ENCODE measurements around the gene XYLT1.

Gene XYLT1

DNA sequence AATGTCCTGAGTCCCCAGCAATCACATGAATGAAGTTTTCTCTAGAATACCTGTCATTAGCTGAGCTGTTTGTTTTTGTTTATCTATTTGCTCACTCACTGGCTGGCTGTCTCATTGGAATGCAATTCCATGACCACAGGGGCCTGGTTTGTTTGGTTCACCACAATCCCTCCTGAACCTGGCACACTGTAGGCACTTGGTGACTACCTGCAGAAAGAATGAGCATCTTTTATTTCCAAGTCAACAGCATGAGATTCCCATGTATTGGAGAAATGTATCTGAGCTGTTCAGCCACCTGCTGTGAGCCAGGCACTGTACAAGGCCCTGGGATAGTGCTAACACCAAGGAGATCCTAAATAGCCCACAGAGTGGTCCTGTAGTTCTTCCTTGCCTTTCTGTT, 345.1 kb downstream of the XYLT1 start:
- no peak for FAIRE-seq

DNA sequence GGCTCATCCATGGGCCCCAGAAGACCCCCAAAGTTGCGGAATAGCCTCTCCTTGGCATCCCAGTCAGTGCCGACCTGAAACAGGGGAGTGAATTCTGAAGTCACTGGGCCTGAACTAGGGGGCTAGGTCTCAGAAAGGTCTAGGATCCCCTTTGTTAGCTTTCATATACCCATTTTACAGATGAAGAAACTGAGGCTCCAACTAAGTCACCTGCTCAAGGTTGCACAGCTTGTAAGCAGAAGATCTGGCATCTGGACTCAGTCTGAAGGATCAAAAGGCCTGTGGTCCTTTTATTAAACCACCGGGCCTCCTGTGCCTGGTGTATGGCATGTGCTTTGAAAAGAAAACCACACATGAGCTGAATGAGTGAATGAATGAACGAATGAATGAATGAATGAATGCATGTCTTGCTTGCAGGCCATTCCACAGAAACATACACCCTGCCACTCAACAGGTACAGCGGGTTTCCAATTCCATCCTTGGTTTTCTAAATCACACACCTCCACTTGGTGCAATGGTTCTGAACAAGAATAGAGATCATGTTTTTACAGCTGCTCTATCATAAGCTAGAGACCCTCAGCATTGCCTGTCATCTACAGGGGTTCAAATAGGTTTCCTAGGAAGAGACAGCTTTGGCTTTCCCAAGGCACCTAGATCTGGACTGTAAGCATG, 352.7 kb downstream of the XYLT1 start:
- FAIRE-seq: no peak

DNA sequence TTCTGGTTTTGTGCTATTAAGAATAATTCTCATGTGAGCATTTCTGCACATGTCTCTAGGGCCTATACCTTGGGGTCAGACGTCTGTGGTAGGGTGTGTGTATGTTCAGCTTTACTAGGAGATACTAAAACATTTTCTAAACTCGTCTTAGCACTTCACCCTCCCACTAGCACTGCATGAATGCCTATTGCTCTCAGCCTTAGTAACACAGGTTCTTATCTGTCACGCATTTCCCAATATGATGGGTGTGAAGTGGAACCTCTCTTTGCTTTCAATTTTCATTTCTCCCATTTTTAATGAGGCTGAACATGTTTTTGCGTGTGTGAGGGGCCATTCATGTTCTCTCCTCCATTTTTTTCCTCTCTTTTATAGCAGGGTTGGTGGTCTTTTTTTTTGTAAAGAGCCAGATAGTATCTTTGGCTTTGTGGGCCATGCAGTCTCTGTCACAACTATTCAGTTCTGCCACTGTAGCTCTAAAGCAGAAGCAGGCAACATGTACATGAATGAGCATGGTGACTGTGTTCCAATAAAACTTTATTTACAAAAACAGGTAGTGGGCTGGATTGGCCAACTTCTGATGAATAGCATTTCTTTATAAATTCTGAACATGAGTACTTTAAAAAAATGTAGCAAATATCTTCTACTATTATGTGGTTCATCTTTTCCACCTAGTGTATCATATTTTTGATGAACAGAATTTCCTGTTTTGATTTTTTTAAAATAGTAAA, 354.0 kb downstream of the XYLT1 start:
- no peak for FAIRE-seq

DNA sequence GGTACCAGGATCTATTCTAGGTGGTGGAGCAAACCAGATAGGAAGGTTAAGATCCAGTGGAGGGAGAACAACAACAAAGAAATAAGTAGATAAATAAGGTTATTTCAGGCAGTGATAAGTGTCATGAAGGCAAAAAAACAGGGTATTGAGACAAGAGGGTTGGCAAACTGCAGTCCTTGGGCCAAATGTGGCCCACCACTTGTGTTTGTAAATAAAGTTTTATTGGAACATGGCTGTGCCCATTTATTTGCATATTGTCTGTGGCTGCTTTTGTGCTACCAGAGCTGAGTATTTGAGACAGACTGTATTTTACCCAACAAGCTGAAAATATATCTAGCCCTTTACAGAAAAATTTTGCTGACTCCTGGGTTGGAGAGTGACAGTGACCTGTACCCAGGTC, 361.3 kb downstream of the XYLT1 start:
- FAIRE-seq: no peak

DNA sequence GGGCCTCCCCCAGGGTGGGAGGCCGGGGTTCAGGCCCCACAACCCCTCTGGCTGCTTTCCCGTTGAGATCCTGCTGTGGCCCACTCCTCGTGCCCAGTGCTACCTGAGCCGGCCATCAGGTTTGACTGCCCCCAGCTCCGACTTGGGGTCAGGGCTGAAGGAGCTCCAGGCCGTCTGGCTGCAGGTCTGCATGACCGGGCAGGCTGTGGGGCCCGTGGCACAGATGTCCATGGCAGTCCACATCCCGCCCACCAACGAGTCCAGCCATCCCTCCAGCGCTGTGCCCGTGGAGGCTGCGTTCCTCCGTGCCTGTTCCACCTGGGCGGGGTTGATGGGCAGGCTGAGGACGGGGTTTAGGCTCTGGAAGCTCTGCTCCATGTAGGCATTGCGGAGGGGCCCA, 362.2 kb downstream of the XYLT1 start:
- FAIRE-seq: no peak

DNA sequence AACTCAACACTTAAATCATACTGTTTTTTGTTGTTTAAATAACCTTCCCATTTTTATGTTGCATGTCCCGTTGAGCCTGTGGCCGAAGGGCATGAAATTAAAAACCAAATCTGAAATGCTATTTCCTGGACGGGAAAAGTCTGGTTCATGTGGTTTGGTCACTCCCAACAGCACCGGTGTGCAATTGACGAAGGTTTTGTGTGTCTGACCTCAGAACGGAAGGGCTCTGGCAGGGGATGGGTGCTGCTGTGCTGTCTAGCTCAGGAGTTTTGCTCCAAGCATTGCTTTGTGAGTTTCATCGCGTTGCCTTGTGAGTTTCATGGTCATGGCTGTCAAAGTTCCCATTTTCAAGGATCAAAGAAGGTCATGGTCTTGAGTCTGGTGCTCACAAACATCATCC, 363.3 kb downstream of the XYLT1 start:
- no peak for FAIRE-seq

DNA sequence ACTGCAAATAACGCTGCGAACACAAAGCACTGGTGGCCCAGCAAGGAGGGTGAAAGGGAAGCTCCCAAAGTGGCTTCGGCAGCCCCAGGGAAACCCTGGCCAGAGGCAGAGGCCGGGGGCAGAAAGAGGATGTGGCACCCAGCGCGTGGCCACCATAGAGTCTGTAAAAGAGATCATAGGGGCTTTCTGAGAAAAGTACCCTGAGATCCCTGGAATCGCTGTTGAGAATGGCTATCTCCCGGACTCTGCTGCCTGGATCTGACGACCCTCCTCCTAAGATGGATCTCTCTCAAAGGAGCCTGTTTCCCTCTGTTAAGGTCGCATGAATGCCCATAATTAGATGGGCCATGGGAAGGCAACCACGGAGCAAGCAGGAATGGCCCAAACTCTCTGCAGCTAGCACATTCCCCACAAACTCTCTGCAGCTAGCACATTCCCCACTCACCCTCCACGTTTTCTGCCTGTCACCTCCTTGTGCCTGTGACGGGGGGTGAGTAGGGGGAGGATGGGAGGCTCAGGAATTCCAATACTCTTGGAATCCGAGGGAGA, 364.4 kb downstream of the XYLT1 start:
- FAIRE-seq: no peak

DNA sequence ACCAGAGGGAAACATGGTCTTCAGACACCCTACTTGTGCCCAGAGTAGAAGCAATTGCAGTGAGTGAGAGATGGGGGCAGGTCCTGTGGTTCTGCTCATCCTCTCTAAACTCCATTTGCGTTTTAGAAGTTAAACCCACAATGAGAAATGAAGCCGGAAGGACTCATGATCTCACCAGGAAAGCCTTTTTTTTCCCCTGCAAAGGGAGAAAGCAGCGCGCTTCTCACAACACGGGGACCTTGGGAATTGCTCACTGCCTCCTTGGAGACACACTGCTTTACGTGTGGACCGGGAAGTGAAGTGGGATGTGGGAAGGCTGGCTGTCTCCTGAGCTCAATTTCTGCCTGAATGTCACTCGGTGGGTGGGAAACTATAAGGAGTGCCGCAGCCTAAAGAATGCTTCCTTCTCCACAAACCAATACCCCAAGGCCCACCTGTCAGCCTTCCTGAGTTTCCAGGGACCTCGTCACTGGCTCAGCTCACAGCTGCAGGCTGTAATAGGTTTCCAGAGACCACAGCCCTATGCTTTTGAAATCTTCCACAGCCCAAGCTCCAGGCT, 365.4 kb downstream of the XYLT1 start:
- no peak for FAIRE-seq

DNA sequence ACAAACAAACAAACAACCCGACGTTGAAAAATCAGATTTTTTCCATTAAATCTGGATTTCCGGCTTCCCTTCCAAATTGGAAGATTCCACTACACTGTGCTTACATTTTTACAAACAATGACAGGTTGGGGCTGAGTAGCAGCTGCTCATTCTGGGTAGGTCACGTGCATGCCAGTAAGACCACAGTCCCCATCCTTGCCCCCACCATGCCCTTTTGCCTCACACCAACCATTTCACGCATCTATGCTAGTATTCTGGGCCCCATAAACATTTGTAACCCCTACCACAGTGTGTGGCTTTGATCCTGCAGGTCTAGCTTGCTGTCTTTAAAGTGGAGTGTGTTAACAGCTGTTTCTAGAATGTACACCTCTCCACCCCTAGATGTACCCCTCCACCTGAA, 366.1 kb downstream of the XYLT1 start:
- no peak for FAIRE-seq

DNA sequence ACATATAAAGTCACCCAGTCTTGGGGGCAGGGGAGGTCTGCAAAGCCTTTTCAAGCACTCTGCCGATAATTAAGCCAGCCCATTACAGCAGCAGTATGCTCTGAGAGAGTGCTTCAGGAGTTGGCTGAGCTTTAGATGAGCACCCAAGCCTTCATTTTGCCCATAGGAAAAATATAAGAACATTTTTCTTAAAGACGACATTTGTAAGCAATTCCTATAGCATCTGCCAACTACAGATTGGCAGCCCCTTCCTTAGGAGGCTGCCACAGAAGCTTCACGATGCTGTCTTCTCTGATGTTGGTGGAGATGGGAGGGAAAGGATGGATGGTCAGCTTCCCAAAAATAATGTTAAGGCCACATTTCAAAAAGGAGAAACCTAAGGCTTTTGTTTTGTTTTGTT, 367.5 kb downstream of the XYLT1 start:
- FAIRE-seq: no peak

DNA sequence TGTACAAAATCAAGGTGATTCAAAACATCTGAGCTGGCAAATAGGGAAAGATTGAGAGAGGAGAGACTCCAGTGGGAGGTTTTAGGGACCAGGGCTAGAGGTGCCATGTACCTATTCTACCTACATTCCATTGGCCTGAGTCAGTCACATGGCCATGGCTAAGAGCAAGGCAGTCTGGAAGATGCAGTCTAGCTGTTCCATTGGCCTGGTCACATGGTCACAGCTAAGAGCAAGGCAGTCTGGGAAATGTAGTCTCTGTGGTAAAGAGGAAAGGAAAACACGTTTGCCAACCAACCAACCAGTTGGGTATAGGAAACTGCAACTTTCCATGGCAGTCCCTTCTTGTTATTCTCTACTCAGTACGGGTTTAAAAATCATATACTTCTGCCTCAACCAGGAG, 369.1 kb downstream of the XYLT1 start:
- no peak for FAIRE-seq

DNA sequence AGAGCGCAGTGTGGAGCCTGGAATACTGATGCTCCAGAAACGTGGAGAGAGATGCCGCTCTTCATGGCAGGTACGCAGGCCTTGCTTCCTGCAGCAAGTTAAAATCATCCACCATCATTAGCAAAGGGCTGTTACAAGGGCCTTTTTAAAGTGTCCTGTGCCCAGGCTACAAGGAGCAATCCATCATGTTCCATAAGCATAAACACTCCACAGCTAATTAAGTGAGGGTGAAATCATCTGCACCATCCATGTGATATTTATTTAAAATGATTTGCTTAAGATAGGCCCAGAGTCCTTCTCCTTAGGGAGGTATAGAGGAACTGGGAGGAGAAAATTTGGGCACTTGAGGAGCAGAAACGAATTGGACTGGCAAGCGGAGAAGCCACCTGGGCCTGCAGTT, 372.1 kb downstream of the XYLT1 start:
- no peak for FAIRE-seq

DNA sequence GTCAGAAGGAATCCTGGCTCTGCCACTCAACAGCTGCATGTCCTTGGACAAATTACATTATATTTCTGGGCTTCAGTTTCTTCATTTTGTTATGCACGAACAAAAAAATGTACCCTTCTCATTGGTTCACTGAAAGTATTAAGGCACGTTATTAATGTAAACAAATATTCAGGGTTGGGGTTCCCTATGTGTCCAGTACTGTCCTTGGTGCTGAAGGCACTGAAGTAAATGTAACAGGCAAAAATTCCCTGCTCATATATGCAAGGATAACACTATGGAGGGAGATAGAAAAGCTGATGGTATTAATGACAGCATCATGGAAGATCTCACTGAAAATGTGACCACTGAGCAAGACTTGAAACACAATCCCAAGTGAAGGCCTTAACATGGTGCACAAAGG, 386.6 kb downstream of the XYLT1 start:
- no peak for FAIRE-seq

DNA sequence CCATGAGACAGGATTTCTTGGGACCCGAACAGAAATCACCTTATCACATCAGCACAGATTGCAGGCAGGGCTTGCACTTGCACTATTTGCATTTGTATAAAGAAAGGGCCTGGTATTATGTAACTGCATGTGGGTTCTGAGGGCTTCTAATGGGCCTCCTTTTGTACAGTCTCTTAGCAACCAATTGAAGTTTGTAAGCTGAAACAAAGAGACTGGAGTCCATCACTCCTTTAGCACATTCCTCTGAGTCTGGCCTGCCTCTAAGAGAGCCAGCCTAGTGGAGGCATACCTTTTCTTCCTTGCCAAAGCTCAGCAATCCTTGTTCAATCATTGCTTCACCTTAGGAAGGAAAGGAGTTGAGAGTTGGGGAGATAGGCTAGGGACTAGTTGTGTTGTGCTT, 387.1 kb downstream of the XYLT1 start:
- FAIRE-seq: no peak

DNA sequence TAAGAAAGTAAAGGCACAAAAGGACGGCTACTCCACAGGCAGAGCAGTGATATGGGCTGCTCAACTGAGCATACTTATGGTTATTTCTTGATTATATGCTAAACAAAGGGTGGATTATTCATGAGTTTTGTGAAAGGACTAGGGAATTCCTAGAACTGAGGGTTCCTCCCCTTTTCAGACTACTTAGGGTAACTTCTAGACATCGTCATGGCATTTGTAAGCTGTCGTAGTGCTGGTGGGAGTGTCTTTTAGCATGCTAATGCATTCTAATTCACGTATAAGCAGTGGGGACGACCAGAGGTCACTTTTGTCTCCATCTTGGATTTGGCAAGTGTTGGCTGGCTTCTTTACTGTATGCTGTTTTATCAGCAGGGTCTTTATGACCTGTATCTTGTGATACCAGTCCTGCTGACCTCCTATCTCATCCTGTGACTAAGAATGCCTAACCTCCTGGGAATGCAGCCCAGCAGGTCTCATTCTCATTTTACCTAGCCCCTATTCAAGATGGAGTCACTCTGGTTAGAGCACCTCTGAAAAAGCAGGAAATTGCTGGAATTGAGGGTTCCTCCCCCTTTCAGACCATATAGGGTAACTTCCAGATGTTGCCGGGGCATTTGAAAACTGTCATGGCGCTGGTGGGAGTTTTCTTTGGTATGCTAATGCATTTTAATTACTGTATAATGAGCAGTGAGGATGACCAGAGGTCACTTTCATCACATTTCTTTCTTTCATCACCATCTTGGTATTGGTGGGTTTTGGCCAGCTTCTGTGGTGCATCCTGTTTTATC, 388.5 kb downstream of the XYLT1 start:
- no peak for FAIRE-seq

DNA sequence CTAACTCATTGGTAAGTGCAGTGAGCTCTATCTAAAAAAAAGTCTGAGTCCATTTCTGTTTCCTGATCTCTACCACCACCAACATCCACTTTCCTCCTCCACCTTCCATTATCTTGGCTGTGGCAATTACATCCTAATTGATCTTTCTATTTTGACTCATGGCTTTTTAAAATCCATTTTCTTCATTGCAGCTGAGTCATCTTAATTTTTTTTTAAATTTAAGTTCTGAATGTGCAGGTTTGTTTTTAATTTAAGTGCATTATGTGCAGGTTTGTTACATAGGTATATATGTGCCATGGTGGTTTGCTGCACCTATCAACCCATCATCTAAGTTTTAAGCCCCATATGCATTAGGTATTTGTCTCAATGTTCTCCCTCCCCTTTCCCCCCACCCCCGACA, 390.7 kb downstream of the XYLT1 start:
- FAIRE-seq: no peak

DNA sequence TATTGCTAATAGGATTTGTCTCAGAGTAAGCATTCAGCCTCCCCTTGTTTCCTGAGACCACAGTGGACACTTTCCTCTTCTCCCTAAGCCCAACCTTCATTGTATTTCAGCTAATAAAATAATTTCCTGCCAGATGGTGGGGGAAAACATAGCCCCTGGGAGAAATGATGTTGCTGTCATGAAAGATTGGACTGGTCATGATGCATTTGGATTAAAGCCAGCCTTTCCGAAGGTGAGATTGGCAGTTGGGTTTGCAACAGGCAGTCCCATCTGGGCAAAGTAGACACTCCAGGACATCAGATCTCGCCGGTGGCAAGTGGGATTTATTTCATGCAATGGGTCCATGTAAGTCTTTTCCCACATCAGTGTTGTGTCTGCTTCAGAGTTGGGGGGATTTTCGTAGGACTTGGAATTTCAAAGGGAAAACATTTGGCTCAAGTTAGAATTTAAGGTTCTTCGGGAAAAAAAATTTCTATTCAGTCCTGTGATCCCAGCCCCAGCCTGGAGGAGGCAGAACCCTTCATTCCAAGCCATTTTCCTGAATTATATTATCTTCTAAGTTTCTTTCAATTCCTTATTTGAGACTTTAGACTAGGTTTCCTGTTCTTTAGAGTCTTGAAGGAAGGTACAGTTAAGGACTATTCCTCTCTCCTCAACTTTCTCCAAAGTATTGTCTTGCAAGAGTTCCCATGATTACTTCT, 391.7 kb downstream of the XYLT1 start:
- no peak for FAIRE-seq

DNA sequence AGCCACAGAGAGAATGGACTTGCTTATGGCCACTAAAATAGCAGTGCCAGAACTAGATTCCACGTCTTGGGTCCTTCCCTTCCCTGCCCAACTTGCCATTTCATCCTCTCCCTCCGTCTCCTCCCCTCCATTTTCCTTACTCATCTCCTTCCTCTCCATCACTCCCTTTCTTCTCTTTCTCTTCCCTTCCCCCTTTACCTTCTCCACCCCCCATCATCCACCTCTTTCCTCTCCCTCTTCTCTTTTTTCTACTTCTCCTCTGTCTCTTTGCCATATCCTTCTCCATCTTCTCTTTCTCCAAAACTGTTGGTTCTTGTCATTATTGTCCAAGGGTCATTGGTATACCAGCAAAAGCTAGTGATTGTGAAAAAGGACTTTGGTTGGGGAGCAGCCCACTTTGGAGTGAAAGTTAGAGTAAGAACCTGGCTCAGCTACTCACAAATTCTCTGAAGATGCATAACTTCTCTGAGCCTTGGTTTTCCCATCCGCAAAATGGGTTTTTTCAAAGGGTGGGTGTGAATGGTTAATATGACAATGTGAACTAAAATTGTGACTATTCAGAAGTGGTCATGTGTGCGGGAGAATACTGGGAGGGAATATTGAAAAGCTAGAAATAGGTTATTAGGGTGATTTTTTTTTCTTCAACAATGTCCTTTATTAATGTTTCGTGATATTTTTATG, 393.8 kb downstream of the XYLT1 start:
- no peak for FAIRE-seq

DNA sequence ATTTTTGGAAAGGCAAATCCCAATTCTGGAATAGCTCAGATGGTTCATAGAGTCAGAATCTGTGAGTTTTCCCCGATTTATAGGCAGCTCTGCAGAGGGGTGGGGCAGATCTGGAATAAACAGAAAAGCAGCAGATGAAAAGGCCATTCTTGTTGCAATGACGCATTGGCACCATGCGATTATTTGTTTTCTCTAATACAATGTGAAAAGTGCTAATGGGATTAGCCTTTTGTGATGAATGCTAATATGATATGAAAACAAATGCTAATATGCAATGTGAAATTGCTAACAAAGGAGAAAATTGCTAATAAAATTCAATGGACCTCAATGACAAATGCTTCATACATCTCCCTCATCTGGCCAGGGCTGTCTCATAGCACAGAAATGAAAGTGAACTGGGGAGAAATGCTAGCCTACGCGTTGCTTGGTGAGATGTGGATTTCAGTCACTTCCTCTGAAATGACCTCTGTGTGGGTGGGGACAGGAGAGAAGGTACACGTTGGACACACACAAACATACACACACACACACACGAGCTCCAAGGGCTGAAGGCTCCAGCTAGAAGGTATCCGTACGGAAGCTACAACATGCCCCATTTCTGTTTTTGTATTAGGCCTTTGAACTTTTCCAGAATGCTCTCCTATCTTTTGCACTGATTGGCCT, 394.5 kb downstream of the XYLT1 start:
- FAIRE-seq: no peak

DNA sequence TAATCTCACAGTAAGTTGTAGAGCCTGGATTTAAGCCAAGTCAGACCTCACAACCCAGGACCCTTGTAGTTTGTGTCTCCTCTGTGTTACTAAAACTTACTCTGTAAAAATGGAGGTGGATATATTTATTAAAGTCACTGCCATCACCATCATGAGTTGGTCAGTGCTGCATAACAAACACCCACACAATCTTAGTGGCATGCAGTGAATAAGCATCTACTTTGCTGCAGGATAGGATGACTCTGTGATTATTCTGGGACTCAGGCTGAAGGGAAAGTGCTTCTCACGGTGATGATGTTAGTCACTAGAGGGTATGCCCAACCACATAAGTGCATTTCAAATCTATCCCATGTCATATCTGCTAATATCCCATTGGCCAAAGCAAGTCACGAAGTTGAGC, 398.7 kb downstream of the XYLT1 start:
- no peak for FAIRE-seq

DNA sequence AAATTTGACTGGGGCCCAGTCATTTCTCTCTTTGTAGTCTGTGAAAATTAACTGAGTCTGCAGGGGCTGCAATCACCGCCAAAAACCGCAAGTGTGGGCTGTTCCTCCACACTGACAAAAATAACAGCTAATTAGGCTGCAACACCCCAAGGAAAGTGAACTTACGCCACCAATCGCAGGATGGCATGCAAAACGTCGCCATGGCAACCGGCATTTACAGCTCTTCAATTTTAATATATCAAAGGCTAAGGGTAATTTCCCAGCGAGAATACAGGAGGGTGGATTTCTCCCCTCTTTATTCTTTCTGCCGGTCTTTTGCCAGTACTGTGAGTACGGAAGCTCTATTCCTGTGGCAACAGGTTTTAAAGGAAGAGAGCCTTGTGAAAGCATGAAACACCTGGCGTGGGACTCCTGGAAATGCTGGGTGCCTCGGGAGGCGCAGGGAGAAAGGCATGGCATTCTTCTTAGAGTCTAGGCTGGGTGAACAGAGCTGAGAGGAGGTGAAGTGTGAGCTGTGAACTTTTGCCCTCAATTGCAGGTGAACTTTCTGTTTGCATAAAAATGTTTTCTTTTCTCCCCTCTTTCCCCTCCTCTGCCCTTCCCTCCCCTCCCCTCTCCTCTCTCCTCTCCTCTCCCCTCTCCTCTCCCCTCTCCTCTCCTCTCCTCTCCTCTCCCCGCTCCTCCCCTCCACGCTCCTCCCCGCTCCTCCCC, 399.7 kb downstream of the XYLT1 start:
- no peak for FAIRE-seq
